OCI-LY3 (cell line): Measurements from ENCODE around the gene HPD.

Experiments
- H2AFZ ChIP-seq: fragments of 200-600, 300-600 bp; shearing (Covaris generic); 2 replicates; pipeline ENCODE4 v1.6.0; 2014; ENCODE audit warnings: antibody characterized with exemption, low read depth, low read length
- H3K27ac ChIP-seq: fragments of 200-600, 300-600 bp; sonication (generic); 2 replicates; pipeline ENCODE4 v1.5.1; 2014; ENCODE audit warnings: mild to moderate bottlenecking, low read length, moderate library complexity, mixed read lengths
- H3K27me3 ChIP-seq: fragments of 200-600, 300-600 bp; sonication (generic); 2 replicates; pipeline ENCODE4 v1.6.1; 2014; ENCODE audit warnings: low read depth, low read length, mixed read lengths
- H3K36me3 ChIP-seq: fragments of 200-600, 300-600 bp; sonication (generic); replicated peaks from 2 replicates; pipeline ENCODE3; 2014; ENCODE audit warnings: low read depth, low read length, mixed read lengths
- H3K4me1 ChIP-seq: fragments of 300-600, 200-600 bp; sonication (generic); 2 replicates; pipeline ENCODE4 v1.6.1; 2014; ENCODE audit warnings: low read length, mixed read lengths
- H3K4me2 ChIP-seq: fragments of 200-600, 300-600 bp; sonication (generic); 2 replicates; pipeline ENCODE4 v1.6.1; 2014; ENCODE audit warnings: low read length, mixed read lengths
- H3K4me3 ChIP-seq: fragments of 300-600, 200-600 bp; sonication (generic); 2 replicates; pipeline ENCODE4 v1.5.1; 2014; ENCODE audit warnings: antibody characterized with exemption, mild to moderate bottlenecking, low read length, moderate library complexity
- H3K79me2 ChIP-seq: fragments of 300-600, 200-600 bp; shearing (Covaris generic); 2 replicates; pipeline ENCODE4 v1.6.1; 2014; ENCODE audit warnings: mild to moderate bottlenecking, low read length, mixed read lengths
- H3K9ac ChIP-seq: fragments of 300-600, 200-600 bp; shearing (Covaris generic); 2 replicates; pipeline ENCODE4 v1.6.0; 2014; ENCODE audit warnings: mild to moderate bottlenecking, low read length, moderate library complexity
- H3K9me3 ChIP-seq: fragments of 200-600, 300-600 bp; shearing (Covaris generic); 2 replicates; pipeline ENCODE4 v1.6.1; 2014; ENCODE audit warnings: low read length, mixed read lengths; ENCODE audit not compliant: insufficient read depth
- H4K20me1 ChIP-seq: fragments of 200-600, 300-600 bp; sonication (generic); 2 replicates; pipeline ENCODE4 v1.6.1; 2016; ENCODE audit warnings: low read length, mixed read lengths; ENCODE audit not compliant: insufficient read depth
- EZH2phosphoT487 ChIP-seq: fragments of 200-600 bp; shearing (Covaris generic); IDR thresholded peaks from 2 replicates; pipeline ENCODE4 v1.6.1; 2018; ENCODE audit warnings: antibody characterized with exemption, mixed run types, low read depth
- TF ChIP-seq, protein P1 (sequence below): fragments of 200-600, 300-600 bp; sonication (generic); IDR thresholded peaks from 2 replicates; pipeline ENCODE4 v1.5.1; 2014; ENCODE audit warnings: antibody characterized with exemption, low read length, low read depth

Gene HPD

DNA sequence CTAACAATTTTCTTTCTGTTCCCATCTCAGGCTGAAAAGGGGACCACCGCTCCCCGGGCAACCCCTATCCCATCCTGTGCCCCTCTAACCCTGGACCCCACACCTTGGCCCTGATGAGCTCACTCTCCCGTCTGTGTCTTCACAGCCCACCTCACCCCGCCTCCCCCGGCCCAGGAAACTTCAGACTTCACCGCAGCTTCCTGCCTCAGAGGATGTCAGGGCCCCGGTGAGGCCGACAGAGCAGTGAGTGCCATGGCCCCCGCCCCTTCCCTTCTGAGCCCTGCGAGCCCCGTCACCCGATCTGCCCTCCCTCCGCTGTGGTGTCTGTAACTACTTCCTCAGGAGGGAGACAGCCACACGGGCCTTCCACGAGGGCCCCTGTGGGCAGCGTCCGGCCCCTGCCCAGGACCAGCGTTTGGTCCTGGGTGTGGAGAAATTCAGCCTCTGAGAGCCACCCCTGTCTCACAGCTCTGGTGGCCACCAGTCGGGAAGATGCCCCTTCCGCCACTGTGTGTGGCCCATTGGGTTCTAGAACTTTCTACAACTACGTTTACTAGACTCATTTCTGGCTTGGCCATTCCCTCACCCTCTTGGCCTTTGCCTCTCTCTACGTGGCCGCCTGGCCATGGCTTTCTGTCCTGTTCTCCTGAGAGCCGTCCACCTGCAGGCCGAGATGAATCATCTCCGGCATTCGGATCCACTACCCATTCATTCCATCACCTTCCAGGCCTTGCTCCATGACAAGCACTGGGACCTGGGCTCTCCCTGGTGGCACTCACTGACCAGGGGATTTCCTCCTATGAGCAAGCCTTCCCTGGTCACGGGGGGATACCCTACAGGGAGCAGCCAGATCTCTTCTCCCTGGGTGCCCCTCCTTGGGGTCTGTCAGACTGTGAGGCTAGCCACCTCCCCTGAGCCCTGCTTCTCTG is 68.6 kb downstream of the HPD start:
- Histone ChIP-seq H3K27me3 (no peaks in the 10 kb centered on the region), H4K20me1 (no peaks in the 10 kb centered on the region), H2AFZ (no peak overlapping the region), H3K79me2 (peaks cover 85% of the 10 kb centered on the region), H3K36me3 (peaks cover 53% of the 10 kb centered on the region), H3K9me3 (no peaks in the 10 kb centered on the region), H3K4me3 (peak overlapping the region; percentile 76), H3K9ac (peak overlapping the region; percentile 95), H3K4me1 (peaks cover 65% of the 10 kb centered on the region), H3K4me2 (peak overlapping the region; percentile 98), H3K27ac (peak overlapping the region; percentile 98)
- TF ChIP-seq, protein P1, sequence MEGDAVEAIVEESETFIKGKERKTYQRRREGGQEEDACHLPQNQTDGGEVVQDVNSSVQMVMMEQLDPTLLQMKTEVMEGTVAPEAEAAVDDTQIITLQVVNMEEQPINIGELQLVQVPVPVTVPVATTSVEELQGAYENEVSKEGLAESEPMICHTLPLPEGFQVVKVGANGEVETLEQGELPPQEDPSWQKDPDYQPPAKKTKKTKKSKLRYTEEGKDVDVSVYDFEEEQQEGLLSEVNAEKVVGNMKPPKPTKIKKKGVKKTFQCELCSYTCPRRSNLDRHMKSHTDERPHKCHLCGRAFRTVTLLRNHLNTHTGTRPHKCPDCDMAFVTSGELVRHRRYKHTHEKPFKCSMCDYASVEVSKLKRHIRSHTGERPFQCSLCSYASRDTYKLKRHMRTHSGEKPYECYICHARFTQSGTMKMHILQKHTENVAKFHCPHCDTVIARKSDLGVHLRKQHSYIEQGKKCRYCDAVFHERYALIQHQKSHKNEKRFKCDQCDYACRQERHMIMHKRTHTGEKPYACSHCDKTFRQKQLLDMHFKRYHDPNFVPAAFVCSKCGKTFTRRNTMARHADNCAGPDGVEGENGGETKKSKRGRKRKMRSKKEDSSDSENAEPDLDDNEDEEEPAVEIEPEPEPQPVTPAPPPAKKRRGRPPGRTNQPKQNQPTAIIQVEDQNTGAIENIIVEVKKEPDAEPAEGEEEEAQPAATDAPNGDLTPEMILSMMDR = no peak
- TF ChIP-seq EZH2phosphoT487 = no peak
